ENCODE data around the gene YY1. TPM values are rescaled to one million over a fixed set of nuclear protein-coding genes. Genes with fewer than 3 reads are reported as not detected.

The YY1 gene
- total RNA-seq, 6 experiments from 2014 or later, result 24.4 to 52.5 (median 36.1) TPM

DNA sequence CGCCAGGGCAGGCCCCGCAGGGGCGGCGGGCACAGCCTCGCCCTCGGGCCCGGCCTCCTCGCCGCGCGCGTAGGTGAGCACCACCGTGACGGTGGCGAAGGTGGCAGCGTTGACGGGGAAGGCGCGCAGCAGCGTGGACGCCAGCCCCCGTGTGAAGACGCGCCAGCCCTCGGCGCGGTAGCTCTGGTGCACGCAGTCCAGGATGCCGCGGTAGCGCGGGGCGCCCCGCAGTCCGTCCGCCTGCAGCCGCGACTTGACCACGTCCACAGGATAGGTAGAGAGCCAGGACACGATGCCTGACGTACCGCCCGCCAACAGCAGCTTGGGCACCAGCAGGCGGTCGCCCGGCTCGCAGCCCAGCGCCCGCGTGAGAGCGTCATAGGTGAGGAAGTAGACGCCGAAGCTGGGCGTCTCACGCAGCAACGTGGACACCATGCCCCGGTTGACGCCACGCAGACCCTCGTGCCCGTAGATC lies 53.4 kb downstream of the YY1 start:
- Histone ChIP-seq H3K4me3 (no peak overlapping the region), H3K9me3 (no peaks in the 10 kb centered on the region), H3K4me1 (no peaks in the 10 kb centered on the region), H3K36me3 (no peaks in the 10 kb centered on the region), H3K27me3 (no peaks in the 10 kb centered on the region), H3K27ac (no peak overlapping the region)
- no peak for TF ChIP-seq POLR2A (IDR thresholded peaks at IDR 0.05)
- TF ChIP-seq, protein P1, sequence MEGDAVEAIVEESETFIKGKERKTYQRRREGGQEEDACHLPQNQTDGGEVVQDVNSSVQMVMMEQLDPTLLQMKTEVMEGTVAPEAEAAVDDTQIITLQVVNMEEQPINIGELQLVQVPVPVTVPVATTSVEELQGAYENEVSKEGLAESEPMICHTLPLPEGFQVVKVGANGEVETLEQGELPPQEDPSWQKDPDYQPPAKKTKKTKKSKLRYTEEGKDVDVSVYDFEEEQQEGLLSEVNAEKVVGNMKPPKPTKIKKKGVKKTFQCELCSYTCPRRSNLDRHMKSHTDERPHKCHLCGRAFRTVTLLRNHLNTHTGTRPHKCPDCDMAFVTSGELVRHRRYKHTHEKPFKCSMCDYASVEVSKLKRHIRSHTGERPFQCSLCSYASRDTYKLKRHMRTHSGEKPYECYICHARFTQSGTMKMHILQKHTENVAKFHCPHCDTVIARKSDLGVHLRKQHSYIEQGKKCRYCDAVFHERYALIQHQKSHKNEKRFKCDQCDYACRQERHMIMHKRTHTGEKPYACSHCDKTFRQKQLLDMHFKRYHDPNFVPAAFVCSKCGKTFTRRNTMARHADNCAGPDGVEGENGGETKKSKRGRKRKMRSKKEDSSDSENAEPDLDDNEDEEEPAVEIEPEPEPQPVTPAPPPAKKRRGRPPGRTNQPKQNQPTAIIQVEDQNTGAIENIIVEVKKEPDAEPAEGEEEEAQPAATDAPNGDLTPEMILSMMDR (IDR thresholded peaks at IDR 0.05), result no peak
- intact Hi-C loops (cut with DNase I), result no loop called here
- ATAC-seq, result no peak
- no peak for DNase-seq
- 93% methylated on average over 3 of the region's 61 CpGs for WGBS (ENCODE audit: insufficient coverage, low coverage, low lambda C conversion rate, missing lambda C conversion rate)

GRCh38 chr14:100292776-100293461 lies 54.0 kb downstream of the YY1 start:
- Histone ChIP-seq H3K9me3 (no peaks in the 10 kb centered on the region), H3K27me3 (no peaks in the 10 kb centered on the region), H3K36me3 (no peaks in the 10 kb centered on the region), H3K4me1 (no peaks in the 10 kb centered on the region), H3K27ac (no peak overlapping the region), H3K4me3 (no peak overlapping the region)
- 100% methylated on average over 2 of the region's 42 CpGs for WGBS (ENCODE audit: insufficient coverage, low coverage, low lambda C conversion rate, missing lambda C conversion rate)
- intact Hi-C loops (cut with DNase I), result no loop called here
- ATAC-seq (no peak), DNase-seq (peak in 2 of 3 donors; percentile 41 to 51)
- no peak for TF ChIP-seq POLR2A (IDR thresholded peaks at IDR 0.05)
- TF ChIP-seq, protein P1 (IDR thresholded peaks at IDR 0.05), result no peak

DNA sequence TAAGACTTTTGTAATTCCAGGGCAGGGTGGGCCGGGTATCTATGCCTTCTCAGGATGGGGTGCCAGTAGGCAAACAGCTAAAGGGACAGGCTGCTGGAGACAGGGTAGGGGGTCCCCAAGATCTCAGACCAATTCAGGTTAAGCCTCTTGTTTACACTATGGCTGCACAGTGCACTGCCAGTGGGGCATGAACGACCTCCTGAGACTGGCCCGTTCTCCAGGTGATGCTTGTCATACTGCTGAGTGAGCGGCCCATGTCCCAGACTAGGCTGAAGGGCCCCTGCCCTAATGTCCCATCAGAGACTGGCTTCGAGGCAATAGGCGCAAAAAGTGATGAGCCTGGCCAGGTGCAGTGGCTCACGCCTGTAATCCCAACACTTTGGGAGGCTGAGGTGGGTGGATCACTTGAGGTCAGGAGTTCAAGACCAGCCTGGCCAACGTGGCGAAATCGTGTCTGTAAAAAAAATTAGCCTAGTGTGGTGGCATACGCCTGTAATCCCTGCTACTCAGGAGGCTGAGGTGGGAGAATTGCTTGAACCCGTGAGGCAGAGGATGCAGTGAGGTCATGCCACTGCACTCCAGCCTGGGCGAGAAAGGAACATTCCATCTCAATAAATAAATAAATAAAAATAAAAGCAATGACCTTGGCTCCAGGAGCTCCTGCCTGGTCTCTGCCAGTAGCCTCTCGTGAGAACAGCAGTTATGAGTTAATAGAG lies 54.7 kb downstream of the YY1 start:
- peak in 1 of 3 donors; percentile 31 for DNase-seq
- Histone ChIP-seq H3K4me1 (no peaks in the 10 kb centered on the region), H3K27ac (no peak overlapping the region), H3K4me3 (no peak overlapping the region), H3K27me3 (no peaks in the 10 kb centered on the region), H3K36me3 (no peaks in the 10 kb centered on the region), H3K9me3 (no peaks in the 10 kb centered on the region)
- ATAC-seq, result no peak
- WGBS (ENCODE audit: insufficient coverage, low coverage, low lambda C conversion rate, missing lambda C conversion rate), result 66% methylated on average over 8 of the region's 14 CpGs
- TF ChIP-seq POLR2A (IDR thresholded peaks at IDR 0.05), result no peak
- TF ChIP-seq, protein P1 (IDR thresholded peaks at IDR 0.05), result no peak
- intact Hi-C loops (cut with DNase I), result no loop called here

- intact Hi-C loops (cut with DNase I), result no loop called here
- H3K27me3 ChIP-seq, result no peaks in the 10 kb centered on the region
- H3K4me1 ChIP-seq, result no peaks in the 10 kb centered on the region
- DNase-seq, result peak in 1 of 3 donors; percentile 25
- H3K36me3 ChIP-seq, result no peaks in the 10 kb centered on the region
- no peaks in the 10 kb centered on the region for H3K9me3 ChIP-seq
- no peak for ATAC-seq
- no peak overlapping the region for H3K27ac ChIP-seq
- no peak overlapping the region for H3K4me3 ChIP-seq
- WGBS (ENCODE audit: insufficient coverage, low coverage, low lambda C conversion rate, missing lambda C conversion rate), result 73% methylated on average over 2 of the region's 12 CpGs
- TF ChIP-seq POLR2A (IDR thresholded peaks at IDR 0.05), result no peak
- TF ChIP-seq, protein P1 (IDR thresholded peaks at IDR 0.05), result no peak
These were observed 55.4 kb downstream of the YY1 start for GRCh38 chr14:100294213-100294962.

Measured in right lobe of liver (tissue), 6 donors.